H1 (cell line): ENCODE measurements around the gene COX19. TPM values are rescaled to one million over a fixed set of nuclear protein-coding genes. Genes with fewer than 3 reads are reported as not detected.

Experiments used
- CTCF ChIA-PET: fragments of 300-600 bp; sonication (Branson Sonifier 250); formaldehyde crosslinking; loops from one replicate; lab custom pipeline; 2021; ENCODE audit not compliant: partially characterized antibody; lab: Charles Lee
- POLR2A ChIA-PET: fragments of 300-600 bp; sonication (Branson Sonifier 250); formaldehyde crosslinking; loops from one replicate; lab custom pipeline; 2021; ENCODE audit warnings: inconsistent platforms; ENCODE audit not compliant: partially characterized antibody; lab: Charles Lee
- DNase-seq, 2 experiments: peaks; one replicate each; pipeline versions ENCODE4 v3.0.0 to v3.0.0-alpha.2; 2010 to 2022; ENCODE audit warnings: low spot score in 2 of 2, low read depth in 1 of 2, mixed read lengths in 1 of 2
- FAIRE-seq: peaks from 2 replicates; lab custom pipeline; 2011; peaks lifted over from hg19 to GRCh38; lab: Jason Lieb, UNC
- H2AFZ ChIP-seq: 2 replicates; pipeline ENCODE4 v1.8.1; 2012; ENCODE audit warnings: low read length, inconsistent platforms
- H2AK5ac ChIP-seq: 2 replicates; pipeline ENCODE4 v1.6.1; 2013; ENCODE audit warnings: low read depth, low read length
- H2BK120ac ChIP-seq: replicated peaks from 2 replicates; pipeline ENCODE3; 2013; ENCODE audit warnings: low read depth, low read length, inconsistent platforms
- H2BK12ac ChIP-seq: 2 replicates; pipeline ENCODE4 v1.6.1; 2013; ENCODE audit warnings: low read depth, low read length
- H2BK15ac ChIP-seq: 2 replicates; pipeline ENCODE4 v1.6.1; 2013; ENCODE audit warnings: low read length
- H2BK20ac ChIP-seq: 2 replicates; pipeline ENCODE4 v1.6.1; 2013; ENCODE audit warnings: low read length
- H2BK5ac ChIP-seq: 2 replicates; pipeline ENCODE4 v1.6.1; 2013; ENCODE audit warnings: low read depth, low read length
- H3K14ac ChIP-seq: 2 replicates; pipeline ENCODE4 v1.6.1; 2013; ENCODE audit warnings: inconsistent platforms; ENCODE audit not compliant: insufficient read length
- H3K18ac ChIP-seq: 2 replicates; pipeline ENCODE4 v1.6.1; 2013; ENCODE audit warnings: low read length; ENCODE audit errors: extremely low read depth
- H3K23ac ChIP-seq: 2 replicates; pipeline ENCODE4 v1.6.1; 2013; ENCODE audit warnings: inconsistent platforms; ENCODE audit not compliant: insufficient read length
- H3K23me2 ChIP-seq: 2 replicates; pipeline ENCODE4 v1.6.1; 2013; ENCODE audit warnings: low read depth, low read length
- H3K27ac ChIP-seq: 2 replicates; pipeline ENCODE4 v1.6.1; 2011; ENCODE audit warnings: low read depth, low read length, inconsistent platforms
- H3K27me3 ChIP-seq, 4 experiments: replicated peaks in 1 of 4; 1 replicate in 1 of 4; 2 replicates in 3 of 4; pipeline versions ENCODE4 v1.6.1 to v1.8.1; 2011 to 2013; ENCODE audit warnings: low read length in 3 of 4, mild to moderate bottlenecking in 3 of 4, inconsistent platforms in 2 of 4, mixed read lengths in 2 of 4, moderate library complexity in 1 of 4; ENCODE audit not compliant: control insufficient read depth in 3 of 4, insufficient read depth in 3 of 4; ENCODE audit errors: extremely low read depth in 1 of 4
- H3K36me3 ChIP-seq, 4 experiments: 2 replicates each; pipeline versions ENCODE4 v1.6.1 to v1.8.1; 2011 to 2013; ENCODE audit warnings: mild to moderate bottlenecking in 4 of 4, low read length in 3 of 4, moderate library complexity in 2 of 4, control low read depth in 1 of 4, inconsistent platforms in 1 of 4; ENCODE audit not compliant: insufficient read depth in 4 of 4, control insufficient read depth in 2 of 4
- H3K4ac ChIP-seq: replicated peaks from 2 replicates; pipeline ENCODE3; 2013; ENCODE audit warnings: low read length, low read depth, mixed read lengths, inconsistent platforms; ENCODE audit not compliant: insufficient read length
- H3K4me1 ChIP-seq, 4 experiments: replicated peaks in 1 of 4; 1 replicate in 1 of 4; 2 replicates in 3 of 4; pipeline versions ENCODE4 v1.6.1 to v1.8.1; 2011 to 2013; ENCODE audit warnings: low read length in 3 of 4, inconsistent platforms in 2 of 4, mixed read lengths in 1 of 4; ENCODE audit not compliant: insufficient read depth in 4 of 4, control insufficient read depth in 3 of 4
- H3K4me2 ChIP-seq, 2 experiments: 2 replicates each; pipeline versions ENCODE4 v1.6.1 to v1.8.1; 2011 to 2013; ENCODE audit warnings: low read depth in 2 of 2, low read length in 2 of 2, control low read depth in 1 of 2, inconsistent platforms in 1 of 2, mild to moderate bottlenecking in 1 of 2; ENCODE audit not compliant: insufficient read depth in 1 of 2
- H3K4me3 ChIP-seq, 4 experiments: fragments of 200-600, 300-600 bp in 1 of 4; sonication (generic), shearing (Covaris generic), sonication (Bioruptor Twin) in 1 of 4; 2 replicates each; pipeline versions ENCODE4 v1.5.1 to v1.8.1; 2011 to 2016; ENCODE audit warnings: low read length in 4 of 4, low read depth in 3 of 4, control low read depth in 2 of 4, inconsistent platforms in 2 of 4, mild to moderate bottlenecking in 2 of 4, mixed read lengths in 1 of 4, moderate library complexity in 1 of 4; ENCODE audit not compliant: insufficient read depth in 2 of 4; ENCODE audit errors: extremely low read depth in 1 of 4
- H3K56ac ChIP-seq: replicated peaks from 2 replicates; pipeline ENCODE3; 2013; ENCODE audit warnings: low read depth, mild to moderate bottlenecking, mixed read lengths, low read length, inconsistent platforms; ENCODE audit not compliant: insufficient read length
- H3K79me1 ChIP-seq: 2 replicates; pipeline ENCODE4 v1.6.1; 2013; ENCODE audit warnings: low read depth, low read length, control low read depth
- H3K79me2 ChIP-seq, 2 experiments: 2 replicates each; pipeline versions ENCODE4 v1.6.1 to v1.8.1; 2012 to 2013; ENCODE audit warnings: low read length in 2 of 2, mild to moderate bottlenecking in 2 of 2, inconsistent platforms in 1 of 2; ENCODE audit not compliant: insufficient read depth in 2 of 2, control insufficient read depth in 1 of 2
- H3K9ac ChIP-seq, 4 experiments: replicated peaks in 1 of 4; 1 replicate in 1 of 4; 2 replicates in 3 of 4; pipeline versions ENCODE4 v1.6.1 to v1.8.1; 2011 to 2013; ENCODE audit warnings: low read depth in 3 of 4, low read length in 3 of 4, control low read depth in 2 of 4, mild to moderate bottlenecking in 2 of 4, moderate library complexity in 2 of 4, inconsistent platforms in 1 of 4; ENCODE audit errors: extremely low read depth in 1 of 4
- H3K9me3 ChIP-seq, 2 experiments: 2 replicates each; pipeline versions ENCODE4 v1.6.1 to v1.8.1; 2012 to 2013; ENCODE audit warnings: mild to moderate bottlenecking in 2 of 2, moderate library complexity in 2 of 2, control low read depth in 1 of 2, inconsistent platforms in 1 of 2, low read depth in 1 of 2, low read length in 1 of 2, mixed read lengths in 1 of 2; ENCODE audit not compliant: insufficient read depth in 2 of 2
- H4K20me1 ChIP-seq, 2 experiments: replicated peaks in 1 of 2; 2 replicates each; pipeline versions ENCODE3 to v1.8.1; 2011 to 2013; ENCODE audit warnings: inconsistent platforms in 2 of 2, low read length in 2 of 2, mild to moderate bottlenecking in 1 of 2; ENCODE audit not compliant: insufficient read depth in 2 of 2, control insufficient read depth in 1 of 2
- H4K5ac ChIP-seq: 2 replicates; pipeline ENCODE4 v1.6.1; 2013; ENCODE audit warnings: low read length, low read depth, mixed read lengths, inconsistent platforms; ENCODE audit not compliant: insufficient read length
- H4K8ac ChIP-seq: 2 replicates; pipeline ENCODE4 v1.8.0; 2013; ENCODE audit warnings: mild to moderate bottlenecking, moderate library complexity, low read length, inconsistent platforms; ENCODE audit not compliant: insufficient read depth; ENCODE audit errors: extremely low read depth
- H4K91ac ChIP-seq: replicated peaks from 2 replicates; pipeline ENCODE3; 2013; ENCODE audit warnings: low read length, mixed read lengths, inconsistent platforms; ENCODE audit not compliant: insufficient read length
- PHF8 ChIP-seq: fragments of 200-600 bp; sonication (generic); conservative IDR thresholded peaks from 2 replicates; pipeline ENCODE4 v1.7.1; 2012; ENCODE audit warnings: low read depth, mild to moderate bottlenecking, inconsistent platforms, low read length, moderate library complexity
- WGBS, 2 experiments: shearing (Covaris generic) in 1 of 2; methylation state at CpG; one replicate each; pipeline versions ENCODE4 v1.1.6 to v1.1.7; 2013 to 2015; ENCODE audit warnings: low lambda C conversion rate in 2 of 2, mixed read lengths in 2 of 2, inconsistent platforms in 1 of 2, low coverage in 1 of 2, missing lambda C conversion rate in 1 of 2; ENCODE audit not compliant: insufficient replicate concordance in 2 of 2, insufficient coverage in 1 of 2, insufficient read length in 1 of 2; ENCODE audit errors: extremely low coverage in 1 of 2, missing lambda C conversion rate in 1 of 2; 5-methylcytosine and 5-hydroxymethylcytosine counted together
- polyA plus RNA-seq, 7 experiments: library from polyadenylated mRNA; depleted of rRNA in 3 of 7; stranded (reverse) in 5 of 7; unstranded in 2 of 7; fragments of >200 nt in 5 of 7; fragments of 200-250 nt in 2 of 7; gene quantifications; 1 replicate in 5 of 7; 2 replicates in 1 of 7; 4 replicates in 1 of 7; pipeline versions ENCODE4 v1.2.1 to v1.2.3, GENCODE V29; 2011 to 2013; ENCODE audit warnings: missing spikeins in 2 of 7, mixed read lengths in 2 of 7
- total RNA-seq: library from RNA; stranded (reverse); fragmentation: NEBNext Ultra II Directional; extraction: Animal tissue kit (Norgen Biotek cat#: 25700); gene quantifications from 2 replicates; pipeline ENCODE4 v1.2.1, GENCODE V29; 2021

The COX19 gene
- total and polyA plus RNA-seq, 2 of the 8 experiments (the other 6 are each of a cell fraction or from before 2014, with no cell fraction given): 3.9 to 7.9 TPM

GRCh38 chr7:919114-919442, 56.3 kb downstream of the COX19 start:
- POLR2A ChIA-PET: no interaction called here
- Histone ChIP-seq H4K91ac (no peak overlapping the region), H3K36me3 (no peaks in the 10 kb centered on the region), H3K79me1 (no peaks in the 10 kb centered on the region), H3K23me2 (no peaks in the 10 kb centered on the region), H3K4me3 (no peak overlapping the region), H3K27ac (no peak overlapping the region), H2AK5ac (no peak overlapping the region), H2BK5ac (no peak overlapping the region), H3K4me1 (peaks cover 0 to 8% (median 0%) of the 10 kb centered on the region in 4 experiments; a peak in 2 of 7 replicates), H3K9me3 (no peaks in the 10 kb centered on the region), H3K23ac (no peak overlapping the region), H2BK20ac (no peak overlapping the region), H4K8ac (no peak overlapping the region; the same call in 1 of the 2 replicates), H4K5ac (no peak overlapping the region), H4K20me1 (no peaks in the 10 kb centered on the region), H3K4ac (no peak overlapping the region), H3K9ac (no peak overlapping the region), H3K56ac (no peak overlapping the region), H3K27me3 (no peaks in the 10 kb centered on the region), H3K14ac (no peak overlapping the region), H3K18ac (no peak overlapping the region), H3K4me2 (no peak overlapping the region), H2BK12ac (no peak overlapping the region), H2BK120ac (no peak overlapping the region), H2AFZ (no peak overlapping the region), H2BK15ac (no peak overlapping the region), H3K79me2 (no peaks in the 10 kb centered on the region)
- 92% methylated on average over 11 of the region's 13 CpGs; no CpG with 5 or more reads in 1 of the 2 experiments for WGBS, 2 experiments
- FAIRE-seq (no peak), DNase-seq (no peak)
- CTCF ChIA-PET: interaction anchor here (1.7 kb wide), 1 partner anchor 38 kb away, joined by 5 read pairs; no protein-coding TSS in a partner anchor
- no peak for TF ChIP-seq PHF8
